GM23338 (cell line): ENCODE measurements around the gene EVL.

Experiments
- CREB1 ChIP-seq: fragments of 250-450 bp; sonication (Bioruptor Pico); IDR thresholded peaks from 2 replicates; pipeline ENCODE4 v1.5.0; 2020; ENCODE audit warnings: low read depth, mild to moderate bottlenecking, moderate library complexity
- ETS1 ChIP-seq: IDR thresholded peaks from 2 replicates; pipeline ENCODE4 v1.6.1; 2016; ENCODE audit warnings: antibody characterized with exemption
- EZH2 ChIP-seq: fragments of 200-600 bp; sonication (generic); IDR thresholded peaks from one replicate; pipeline ENCODE4 v1.8.0; 2017; ENCODE audit warnings: antibody characterized with exemption, mild to moderate bottlenecking, low read depth; ENCODE audit not compliant: unreplicated experiment
- EZH2phosphoT487 ChIP-seq: fragments of 200-600 bp; sonication (generic); IDR thresholded peaks from one replicate; pipeline ENCODE4 v1.8.1; 2018; ENCODE audit warnings: antibody characterized with exemption; ENCODE audit not compliant: unreplicated experiment
- JUNB ChIP-seq: IDR thresholded peaks from one replicate; pipeline ENCODE4 v1.6.1; 2016; ENCODE audit warnings: antibody characterized with exemption; ENCODE audit not compliant: unreplicated experiment
- NANOG ChIP-seq: IDR thresholded peaks from 2 replicates; pipeline ENCODE4 v1.6.1; 2016; ENCODE audit warnings: antibody characterized with exemption, borderline replicate concordance
- POLR2AphosphoS5 ChIP-seq: IDR thresholded peaks from 2 replicates; pipeline ENCODE4 v1.6.1; 2016; ENCODE audit warnings: antibody characterized with exemption, low read depth
- ZNF114 ChIP-seq: fragments of 250-450 bp; sonication (Bioruptor Pico); IDR thresholded peaks from 2 replicates; pipeline ENCODE4 v1.5.0; 2020; ENCODE audit warnings: mild to moderate bottlenecking, moderate library complexity
- ZNF331 ChIP-seq: fragments of 250-450 bp; sonication (Bioruptor Pico); IDR thresholded peaks from 2 replicates; pipeline ENCODE4 v1.5.0; 2020; ENCODE audit warnings: low read depth, mild to moderate bottlenecking, moderate library complexity
- TF ChIP-seq, protein P1 (sequence below): IDR thresholded peaks from one replicate; pipeline ENCODE4 v1.6.1; 2018; ENCODE audit warnings: antibody characterized with exemption; ENCODE audit not compliant: unreplicated experiment
- TF ChIP-seq, protein P2 (sequence below), 2 experiments: fragments of 200-600 bp in 1 of 2; sonication (generic) in 1 of 2; conservative IDR thresholded peaks; 2 replicates each; pipeline versions ENCODE4 v1.5.1 to v1.6.1; 2016 to 2017; ENCODE audit warnings: antibody characterized with exemption in 2 of 2, low read depth in 2 of 2, mild to moderate bottlenecking in 2 of 2, moderate library complexity in 1 of 2
- TF ChIP-seq, protein P3 (sequence below): fragments of 250-450 bp; sonication (Bioruptor Pico); IDR thresholded peaks from 2 replicates; pipeline ENCODE4 v1.5.0; 2020; ENCODE audit warnings: mild to moderate bottlenecking, moderate library complexity

GRCh38 chr14:100144645-100144995, 79.4 kb downstream of the EVL start:
- TF ChIP-seq ETS1 (no peak), EZH2phosphoT487 (no peak), EZH2 (no peak), CREB1 (no peak), POLR2AphosphoS5 (no peak), JUNB (no peak), ZNF331 (CRISPR knock-in tag) (no peak), ZNF114 (CRISPR knock-in tag) (no peak), NANOG (no peak)
- TF ChIP-seq, protein P1, sequence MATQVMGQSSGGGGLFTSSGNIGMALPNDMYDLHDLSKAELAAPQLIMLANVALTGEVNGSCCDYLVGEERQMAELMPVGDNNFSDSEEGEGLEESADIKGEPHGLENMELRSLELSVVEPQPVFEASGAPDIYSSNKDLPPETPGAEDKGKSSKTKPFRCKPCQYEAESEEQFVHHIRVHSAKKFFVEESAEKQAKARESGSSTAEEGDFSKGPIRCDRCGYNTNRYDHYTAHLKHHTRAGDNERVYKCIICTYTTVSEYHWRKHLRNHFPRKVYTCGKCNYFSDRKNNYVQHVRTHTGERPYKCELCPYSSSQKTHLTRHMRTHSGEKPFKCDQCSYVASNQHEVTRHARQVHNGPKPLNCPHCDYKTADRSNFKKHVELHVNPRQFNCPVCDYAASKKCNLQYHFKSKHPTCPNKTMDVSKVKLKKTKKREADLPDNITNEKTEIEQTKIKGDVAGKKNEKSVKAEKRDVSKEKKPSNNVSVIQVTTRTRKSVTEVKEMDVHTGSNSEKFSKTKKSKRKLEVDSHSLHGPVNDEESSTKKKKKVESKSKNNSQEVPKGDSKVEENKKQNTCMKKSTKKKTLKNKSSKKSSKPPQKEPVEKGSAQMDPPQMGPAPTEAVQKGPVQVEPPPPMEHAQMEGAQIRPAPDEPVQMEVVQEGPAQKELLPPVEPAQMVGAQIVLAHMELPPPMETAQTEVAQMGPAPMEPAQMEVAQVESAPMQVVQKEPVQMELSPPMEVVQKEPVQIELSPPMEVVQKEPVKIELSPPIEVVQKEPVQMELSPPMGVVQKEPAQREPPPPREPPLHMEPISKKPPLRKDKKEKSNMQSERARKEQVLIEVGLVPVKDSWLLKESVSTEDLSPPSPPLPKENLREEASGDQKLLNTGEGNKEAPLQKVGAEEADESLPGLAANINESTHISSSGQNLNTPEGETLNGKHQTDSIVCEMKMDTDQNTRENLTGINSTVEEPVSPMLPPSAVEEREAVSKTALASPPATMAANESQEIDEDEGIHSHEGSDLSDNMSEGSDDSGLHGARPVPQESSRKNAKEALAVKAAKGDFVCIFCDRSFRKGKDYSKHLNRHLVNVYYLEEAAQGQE, result no peak
- TF ChIP-seq, protein P2, sequence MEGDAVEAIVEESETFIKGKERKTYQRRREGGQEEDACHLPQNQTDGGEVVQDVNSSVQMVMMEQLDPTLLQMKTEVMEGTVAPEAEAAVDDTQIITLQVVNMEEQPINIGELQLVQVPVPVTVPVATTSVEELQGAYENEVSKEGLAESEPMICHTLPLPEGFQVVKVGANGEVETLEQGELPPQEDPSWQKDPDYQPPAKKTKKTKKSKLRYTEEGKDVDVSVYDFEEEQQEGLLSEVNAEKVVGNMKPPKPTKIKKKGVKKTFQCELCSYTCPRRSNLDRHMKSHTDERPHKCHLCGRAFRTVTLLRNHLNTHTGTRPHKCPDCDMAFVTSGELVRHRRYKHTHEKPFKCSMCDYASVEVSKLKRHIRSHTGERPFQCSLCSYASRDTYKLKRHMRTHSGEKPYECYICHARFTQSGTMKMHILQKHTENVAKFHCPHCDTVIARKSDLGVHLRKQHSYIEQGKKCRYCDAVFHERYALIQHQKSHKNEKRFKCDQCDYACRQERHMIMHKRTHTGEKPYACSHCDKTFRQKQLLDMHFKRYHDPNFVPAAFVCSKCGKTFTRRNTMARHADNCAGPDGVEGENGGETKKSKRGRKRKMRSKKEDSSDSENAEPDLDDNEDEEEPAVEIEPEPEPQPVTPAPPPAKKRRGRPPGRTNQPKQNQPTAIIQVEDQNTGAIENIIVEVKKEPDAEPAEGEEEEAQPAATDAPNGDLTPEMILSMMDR (conservative IDR thresholded peaks at IDR 0.05; ENCODE audit: low read depth in 2 of 2), result no peak
- TF ChIP-seq, protein P3, sequence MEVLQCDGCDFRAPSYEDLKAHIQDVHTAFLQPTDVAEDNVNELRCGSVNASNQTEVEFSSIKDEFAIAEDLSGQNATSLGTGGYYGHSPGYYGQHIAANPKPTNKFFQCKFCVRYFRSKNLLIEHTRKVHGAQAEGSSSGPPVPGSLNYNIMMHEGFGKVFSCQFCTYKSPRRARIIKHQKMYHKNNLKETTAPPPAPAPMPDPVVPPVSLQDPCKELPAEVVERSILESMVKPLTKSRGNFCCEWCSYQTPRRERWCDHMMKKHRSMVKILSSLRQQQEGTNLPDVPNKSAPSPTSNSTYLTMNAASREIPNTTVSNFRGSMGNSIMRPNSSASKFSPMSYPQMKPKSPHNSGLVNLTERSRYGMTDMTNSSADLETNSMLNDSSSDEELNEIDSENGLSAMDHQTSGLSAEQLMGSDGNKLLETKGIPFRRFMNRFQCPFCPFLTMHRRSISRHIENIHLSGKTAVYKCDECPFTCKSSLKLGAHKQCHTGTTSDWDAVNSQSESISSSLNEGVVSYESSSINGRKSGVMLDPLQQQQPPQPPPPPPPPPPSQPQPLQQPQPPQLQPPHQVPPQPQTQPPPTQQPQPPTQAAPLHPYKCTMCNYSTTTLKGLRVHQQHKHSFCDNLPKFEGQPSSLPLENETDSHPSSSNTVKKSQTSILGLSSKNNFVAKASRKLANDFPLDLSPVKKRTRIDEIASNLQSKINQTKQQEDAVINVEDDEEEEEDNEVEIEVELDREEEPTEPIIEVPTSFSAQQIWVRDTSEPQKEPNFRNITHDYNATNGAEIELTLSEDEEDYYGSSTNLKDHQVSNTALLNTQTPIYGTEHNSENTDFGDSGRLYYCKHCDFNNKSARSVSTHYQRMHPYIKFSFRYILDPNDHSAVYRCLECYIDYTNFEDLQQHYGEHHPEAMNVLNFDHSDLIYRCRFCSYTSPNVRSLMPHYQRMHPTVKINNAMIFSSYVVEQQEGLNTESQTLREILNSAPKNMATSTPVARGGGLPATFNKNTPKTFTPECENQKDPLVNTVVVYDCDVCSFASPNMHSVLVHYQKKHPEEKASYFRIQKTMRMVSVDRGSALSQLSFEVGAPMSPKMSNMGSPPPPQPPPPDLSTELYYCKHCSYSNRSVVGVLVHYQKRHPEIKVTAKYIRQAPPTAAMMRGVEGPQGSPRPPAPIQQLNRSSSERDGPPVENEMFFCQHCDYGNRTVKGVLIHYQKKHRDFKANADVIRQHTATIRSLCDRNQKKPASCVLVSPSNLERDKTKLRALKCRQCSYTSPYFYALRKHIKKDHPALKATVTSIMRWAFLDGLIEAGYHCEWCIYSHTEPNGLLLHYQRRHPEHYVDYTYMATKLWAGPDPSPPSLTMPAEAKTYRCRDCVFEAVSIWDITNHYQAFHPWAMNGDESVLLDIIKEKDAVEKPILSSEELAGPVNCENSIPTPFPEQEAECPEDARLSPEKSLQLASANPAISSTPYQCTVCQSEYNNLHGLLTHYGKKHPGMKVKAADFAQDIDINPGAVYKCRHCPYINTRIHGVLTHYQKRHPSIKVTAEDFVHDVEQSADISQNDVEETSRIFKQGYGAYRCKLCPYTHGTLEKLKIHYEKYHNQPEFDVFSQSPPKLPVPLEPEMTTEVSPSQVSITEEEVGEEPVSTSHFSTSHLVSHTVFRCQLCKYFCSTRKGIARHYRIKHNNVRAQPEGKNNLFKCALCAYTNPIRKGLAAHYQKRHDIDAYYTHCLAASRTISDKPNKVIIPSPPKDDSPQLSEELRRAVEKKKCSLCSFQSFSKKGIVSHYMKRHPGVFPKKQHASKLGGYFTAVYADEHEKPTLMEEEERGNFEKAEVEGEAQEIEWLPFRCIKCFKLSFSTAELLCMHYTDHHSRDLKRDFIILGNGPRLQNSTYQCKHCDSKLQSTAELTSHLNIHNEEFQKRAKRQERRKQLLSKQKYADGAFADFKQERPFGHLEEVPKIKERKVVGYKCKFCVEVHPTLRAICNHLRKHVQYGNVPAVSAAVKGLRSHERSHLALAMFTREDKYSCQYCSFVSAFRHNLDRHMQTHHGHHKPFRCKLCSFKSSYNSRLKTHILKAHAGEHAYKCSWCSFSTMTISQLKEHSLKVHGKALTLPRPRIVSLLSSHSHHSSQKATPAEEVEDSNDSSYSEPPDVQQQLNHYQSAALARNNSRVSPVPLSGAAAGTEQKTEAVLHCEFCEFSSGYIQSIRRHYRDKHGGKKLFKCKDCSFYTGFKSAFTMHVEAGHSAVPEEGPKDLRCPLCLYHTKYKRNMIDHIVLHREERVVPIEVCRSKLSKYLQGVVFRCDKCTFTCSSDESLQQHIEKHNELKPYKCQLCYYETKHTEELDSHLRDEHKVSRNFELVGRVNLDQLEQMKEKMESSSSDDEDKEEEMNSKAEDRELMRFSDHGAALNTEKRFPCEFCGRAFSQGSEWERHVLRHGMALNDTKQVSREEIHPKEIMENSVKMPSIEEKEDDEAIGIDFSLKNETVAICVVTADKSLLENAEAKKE, result no peak
